Fibroblast of skin of scalp (primary cell): ENCODE results near the gene NOP56.

Experiments
- DNase-seq: peaks from one replicate; pipeline ENCODE4 v3.0.0-alpha.2; 2013

Gene NOP56

DNA sequence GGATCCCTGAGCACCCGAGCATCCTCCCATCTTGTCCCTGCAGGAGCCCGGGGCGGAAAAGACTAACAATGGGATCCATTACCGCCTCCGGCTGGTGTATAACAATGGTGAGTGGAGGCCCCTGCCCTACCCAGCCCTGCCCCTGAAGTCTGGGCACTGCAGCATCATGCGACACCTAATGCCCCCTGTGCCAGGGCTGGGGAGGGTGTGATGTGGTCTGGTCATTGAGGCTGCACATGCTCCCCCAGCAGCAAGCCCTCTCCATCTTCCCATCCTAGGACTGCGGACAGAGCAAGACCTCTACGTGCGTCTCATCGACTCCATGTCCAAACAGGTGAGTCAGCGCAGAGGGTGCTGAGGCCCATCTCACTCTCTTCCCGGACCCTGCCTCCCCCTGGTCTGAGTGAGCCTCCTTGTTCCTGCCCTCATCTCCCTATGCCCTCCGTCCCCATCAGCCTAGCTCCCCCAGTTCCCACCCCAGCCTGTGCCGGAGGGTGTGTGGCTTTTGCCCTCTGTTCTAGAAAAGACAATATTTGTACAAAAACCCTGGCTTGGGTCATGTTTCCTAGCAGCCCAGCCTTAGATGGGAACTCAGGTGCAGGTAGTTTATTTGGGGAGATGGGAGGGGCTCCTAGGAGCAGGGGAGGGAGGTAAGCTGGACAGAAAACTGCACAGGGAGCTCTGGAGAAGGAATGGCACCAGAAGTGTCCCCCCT, 53.7 kb downstream of the NOP56 start:
- no peak for DNase-seq

- DNase-seq: no peak
Observed at GRCh38 chr20:2706688-2707352, 54.4 kb downstream of the NOP56 start.

GRCh38 chr20:2707353-2708072, 55.1 kb downstream of the NOP56 start:
- no peak for DNase-seq
